Kidney (tissue), 14 donors: ENCODE data around the gene DLG5. TPM values are rescaled to one million over a fixed set of nuclear protein-coding genes. Genes with fewer than 3 reads are reported as not detected.
A peak's percentile ranks its signal among the peaks of the same experiment; 100 is the strongest.

Source experiments
- DNase-seq, 5 donors: peaks; one replicate each; pipeline ENCODE4 v3.0.0-alpha.2; 2013 to 2020
- FAIRE-seq: peaks from 2 replicates; lab custom pipeline; 2012; peaks lifted over from hg19 to GRCh38; lab: Jason Lieb, UNC
- H3K27ac ChIP-seq, 2 donors: one replicate each; pipeline ENCODE4 v1.7.0; 2013; ENCODE audit warnings: low read depth in 2 of 2, low read length in 2 of 2, inconsistent platforms in 1 of 2
- H3K27me3 ChIP-seq: one replicate; pipeline ENCODE4 v1.7.1; 2013; ENCODE audit warnings: low read length, inconsistent platforms; ENCODE audit not compliant: control insufficient read depth, insufficient read depth
- H3K36me3 ChIP-seq, 3 donors: one replicate each; pipeline versions ENCODE4 v1.7.0 to v1.7.1; 2013; ENCODE audit warnings: low read length in 3 of 3, control low read depth in 1 of 3, inconsistent platforms in 1 of 3; ENCODE audit not compliant: insufficient read depth in 3 of 3, control insufficient read depth in 2 of 3
- H3K4me1 ChIP-seq, 3 donors: one replicate each; pipeline versions ENCODE4 v1.7.0 to v1.7.1; 2013; ENCODE audit warnings: low read length in 3 of 3, inconsistent platforms in 1 of 3, low read depth in 1 of 3; ENCODE audit not compliant: control insufficient read depth in 2 of 3, insufficient read depth in 2 of 3
- H3K4me3 ChIP-seq, 3 donors: one replicate each; pipeline versions ENCODE4 v1.7.0 to v1.8.1; 2013; ENCODE audit warnings: low read length in 3 of 3, control low read depth in 1 of 3, inconsistent platforms in 1 of 3
- H3K9ac ChIP-seq, 3 donors: one replicate each; pipeline versions ENCODE4 v1.7.0 to v1.7.1; 2013; ENCODE audit warnings: low read length in 3 of 3, control low read depth in 1 of 3, inconsistent platforms in 1 of 3
- H3K9me3 ChIP-seq, 3 donors: one replicate each; pipeline versions ENCODE4 v1.7.0 to v1.7.1; 2013; ENCODE audit warnings: low read length in 3 of 3, control low read depth in 1 of 3, inconsistent platforms in 1 of 3; ENCODE audit not compliant: control insufficient read depth in 2 of 3, insufficient read depth in 1 of 3
- CTCF ChIP-seq: IDR thresholded peaks from 3 replicates; pipeline ENCODE4 v1.5.1; 2012; ENCODE audit warnings: mild to moderate bottlenecking, moderate library complexity, borderline replicate concordance; ENCODE audit not compliant: insufficient read depth; ENCODE audit errors: extremely low read depth
- intact Hi-C: fragments of 100-400 bp; cut with DNase I; formaldehyde crosslinking; loops from one replicate; pipeline ENCODE4 v1.11.1; 2022
- polyA plus RNA-seq: library from polyadenylated mRNA; stranded (reverse); fragments of 350-450 nt; fragmentation: Illumina TruSeq; extraction: RNeasy Lipid Tissue Mini Kit (QIAGEN cat#74804); gene quantifications from one replicate; pipeline ENCODE4 v1.2.3, GENCODE V29; 2014; ENCODE audit warnings: low read depth, low replicate concordance; ENCODE audit not compliant: insufficient read depth
- total RNA-seq: library from RNA; stranded (reverse); fragmentation: NEBNext Ultra II Directional; extraction: Animal tissue kit (Norgen Biotek cat#: 25700); gene quantifications from one replicate; pipeline ENCODE4 v1.2.1, GENCODE V29; 2021
- donor health status: control.
- donor health status: control.
- donor health status: control.
- donor health status: control.
- donor health status: control.
- donor health status: DM: yes; HTN: yes; CAD: no.
- donor health status: Normal renal cell carcinoma (clear cell type).

DLG5 gene
- total and polyA plus RNA-seq, 2 donors from 2014 or later, result 5.4 to 30.0 TPM

- H3K9me3 ChIP-seq, result no peaks in the 10 kb centered on the region
- H3K27me3 ChIP-seq, result no peaks in the 10 kb centered on the region
- TF ChIP-seq CTCF, result no peak
- FAIRE-seq (no peak), DNase-seq (no peak)
- no peaks in the 10 kb centered on the region for H3K4me1 ChIP-seq
- H3K9ac ChIP-seq, result no peak overlapping the region
- no peaks in the 10 kb centered on the region for H3K36me3 ChIP-seq
- intact Hi-C loops, result no loop called here
- H3K4me3 ChIP-seq, result no peak overlapping the region
- no peak overlapping the region for H3K27ac ChIP-seq
Measured at GRCh38 chr10:77940225-77940624, 13.7 kb upstream of the DLG5 start.

GRCh38 chr10:77939561-77940001 lies 13.0 kb upstream of the DLG5 start:
- DNase-seq (peak in 4 of 5 donors; percentile 75 to 94 (median 76)), FAIRE-seq (no peak)
- H3K4me1 ChIP-seq, result no peaks in the 10 kb centered on the region
- no peak overlapping the region for H3K27ac ChIP-seq
- intact Hi-C loops, result no loop called here
- no peaks in the 10 kb centered on the region for H3K36me3 ChIP-seq
- H3K27me3 ChIP-seq, result no peaks in the 10 kb centered on the region
- TF ChIP-seq CTCF, result no peak
- H3K9me3 ChIP-seq, result no peaks in the 10 kb centered on the region
- H3K9ac ChIP-seq, result no peak overlapping the region
- H3K4me3 ChIP-seq, result no peak overlapping the region

- intact Hi-C loops, result no loop called here
- TF ChIP-seq CTCF, result no peak
- DNase-seq (peak in 1 of 5 donors; percentile 49), FAIRE-seq (no peak)
- H3K27ac ChIP-seq, result no peak overlapping the region
- no peak overlapping the region for H3K9ac ChIP-seq
- H3K27me3 ChIP-seq, result no peaks in the 10 kb centered on the region
- no peaks in the 10 kb centered on the region for H3K9me3 ChIP-seq
- H3K4me1 ChIP-seq, result no peaks in the 10 kb centered on the region
- H3K4me3 ChIP-seq, result no peak overlapping the region
- no peaks in the 10 kb centered on the region for H3K36me3 ChIP-seq
Measured at GRCh38 chr10:77936697-77937567, 10.4 kb upstream of the DLG5 start.
